Adrenal gland (tissue), 5 donors: Measurements from ENCODE around the gene GSE1.

Source experiments
- POLR2A ChIP-seq, 2 donors: fragments of 450-650 bp; IDR thresholded peaks; one replicate each; pipeline ENCODE4 v1.6.1; 2017; ENCODE audit warnings: antibody characterized with exemption in 2 of 2, mild to moderate bottlenecking in 2 of 2, moderate library complexity in 1 of 2
- TF ChIP-seq, protein P1 (sequence below), 6 experiments: fragments of 450-650 bp in 4 of 6; fragments of 200-600 bp in 2 of 6; sonication (generic) in 1 of 6; IDR thresholded peaks; 1 replicate in 5 of 6; 2 replicates in 1 of 6; pipeline versions ENCODE4 v1.5.1 to v1.8.0; 2016 to 2021; ENCODE audit warnings: antibody characterized with exemption in 6 of 6, mild to moderate bottlenecking in 2 of 6, moderate library complexity in 1 of 6
- donor health status: DM: no; HTN: no; CAD: no.

- TF ChIP-seq, protein P1, sequence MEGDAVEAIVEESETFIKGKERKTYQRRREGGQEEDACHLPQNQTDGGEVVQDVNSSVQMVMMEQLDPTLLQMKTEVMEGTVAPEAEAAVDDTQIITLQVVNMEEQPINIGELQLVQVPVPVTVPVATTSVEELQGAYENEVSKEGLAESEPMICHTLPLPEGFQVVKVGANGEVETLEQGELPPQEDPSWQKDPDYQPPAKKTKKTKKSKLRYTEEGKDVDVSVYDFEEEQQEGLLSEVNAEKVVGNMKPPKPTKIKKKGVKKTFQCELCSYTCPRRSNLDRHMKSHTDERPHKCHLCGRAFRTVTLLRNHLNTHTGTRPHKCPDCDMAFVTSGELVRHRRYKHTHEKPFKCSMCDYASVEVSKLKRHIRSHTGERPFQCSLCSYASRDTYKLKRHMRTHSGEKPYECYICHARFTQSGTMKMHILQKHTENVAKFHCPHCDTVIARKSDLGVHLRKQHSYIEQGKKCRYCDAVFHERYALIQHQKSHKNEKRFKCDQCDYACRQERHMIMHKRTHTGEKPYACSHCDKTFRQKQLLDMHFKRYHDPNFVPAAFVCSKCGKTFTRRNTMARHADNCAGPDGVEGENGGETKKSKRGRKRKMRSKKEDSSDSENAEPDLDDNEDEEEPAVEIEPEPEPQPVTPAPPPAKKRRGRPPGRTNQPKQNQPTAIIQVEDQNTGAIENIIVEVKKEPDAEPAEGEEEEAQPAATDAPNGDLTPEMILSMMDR (IDR thresholded peaks at IDR 0.05) = no peak
- TF ChIP-seq POLR2A (IDR thresholded peaks at IDR 0.05) = no peak
Measured at GRCh38 chr16:85657267-85657650, 44.1 kb downstream of the GSE1 start.
